ENCODE measurements around the gene OR8A1. TPM values are rescaled to one million over a fixed set of nuclear protein-coding genes. Genes with fewer than 3 reads are reported as not detected.

The OR8A1 gene
- not detected for total RNA-seq

GRCh38 chr11:124569697-124570096 lies at the start of gene OR8A1:
Gene OR8A1, plus strand, starts transcription at chr11:124569997. Its CDS starts 123 bp downstream, at chr11:124570120.
- no peaks in the 10 kb centered on the region for H3K9me3 ChIP-seq (ENCODE audit: low read depth, low read length)
- peaks cover 8% of the 10 kb centered on the region for H3K27me3 ChIP-seq (ENCODE audit: insufficient read depth, low read length)
- H3K4me3 ChIP-seq (ENCODE audit: low read length): no peak within 1 kb of the TSS
- H3K4me1 ChIP-seq (ENCODE audit: insufficient read depth, low read length): no peaks in the 10 kb centered on the region

GRCh38 chr11:124520550-124520854 lies 49.3 kb upstream of the OR8A1 start:
- Histone ChIP-seq H3K4me1 (ENCODE audit: insufficient read depth, low read length) (no peaks in the 10 kb centered on the region), H3K9me3 (ENCODE audit: low read depth, low read length) (no peaks in the 10 kb centered on the region), H3K4me3 (ENCODE audit: low read length) (no peak overlapping the region), H3K27me3 (ENCODE audit: insufficient read depth, low read length) (peaks cover 3% of the 10 kb centered on the region)

- Histone ChIP-seq H3K9me3 (ENCODE audit: low read depth, low read length) (no peaks in the 10 kb centered on the region), H3K27me3 (ENCODE audit: insufficient read depth, low read length) (no peaks in the 10 kb centered on the region), H3K4me1 (ENCODE audit: insufficient read depth, low read length) (peaks cover 5% of the 10 kb centered on the region), H3K4me3 (ENCODE audit: low read length) (no peak overlapping the region)
Measured at GRCh38 chr11:124533626-124534025, 36.2 kb upstream of the OR8A1 start.

DNA sequence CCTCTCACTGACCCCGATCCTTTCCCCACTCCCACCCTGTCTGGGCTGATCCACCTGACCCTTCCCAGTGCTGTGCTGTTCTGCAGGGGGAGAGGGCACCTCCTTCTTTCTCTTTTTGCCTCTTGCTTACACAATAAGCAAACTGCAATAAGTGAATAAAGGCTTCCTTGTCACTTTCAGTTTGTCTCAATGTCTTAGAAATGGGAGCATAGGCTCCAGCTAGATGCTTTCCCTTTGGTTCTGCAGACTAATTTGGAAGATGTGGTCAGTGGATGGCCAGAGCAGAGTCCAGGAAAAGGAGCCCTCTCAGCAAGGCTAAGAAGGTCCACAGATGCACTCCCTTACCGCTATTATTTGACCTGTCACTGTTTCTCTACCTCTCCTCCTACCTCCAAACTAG lies 35.7 kb upstream of the OR8A1 start:
- peaks cover 5% of the 10 kb centered on the region for H3K4me1 ChIP-seq (ENCODE audit: insufficient read depth, low read length)
- H3K9me3 ChIP-seq (ENCODE audit: low read depth, low read length): no peaks in the 10 kb centered on the region
- H3K4me3 ChIP-seq (ENCODE audit: low read length): no peak overlapping the region
- H3K27me3 ChIP-seq (ENCODE audit: insufficient read depth, low read length): no peaks in the 10 kb centered on the region

GRCh38 chr11:124535552-124536232 lies 34.1 kb upstream of the OR8A1 start:
- Histone ChIP-seq H3K4me3 (ENCODE audit: low read length) (no peak overlapping the region), H3K4me1 (ENCODE audit: insufficient read depth, low read length) (peaks cover 5% of the 10 kb centered on the region), H3K9me3 (ENCODE audit: low read depth, low read length) (no peaks in the 10 kb centered on the region), H3K27me3 (ENCODE audit: insufficient read depth, low read length) (no peaks in the 10 kb centered on the region)

GRCh38 chr11:124536520-124536919 lies 33.3 kb upstream of the OR8A1 start:
- Histone ChIP-seq H3K9me3 (ENCODE audit: low read depth, low read length) (no peaks in the 10 kb centered on the region), H3K27me3 (ENCODE audit: insufficient read depth, low read length) (no peaks in the 10 kb centered on the region), H3K4me1 (ENCODE audit: insufficient read depth, low read length) (peaks cover 5% of the 10 kb centered on the region), H3K4me3 (ENCODE audit: low read length) (no peak overlapping the region)

GRCh38 chr11:124538019-124538418 lies 31.8 kb upstream of the OR8A1 start:
- Histone ChIP-seq H3K27me3 (ENCODE audit: insufficient read depth, low read length) (no peaks in the 10 kb centered on the region), H3K9me3 (ENCODE audit: low read depth, low read length) (no peaks in the 10 kb centered on the region), H3K4me1 (ENCODE audit: insufficient read depth, low read length) (peaks cover 5% of the 10 kb centered on the region), H3K4me3 (ENCODE audit: low read length) (no peak overlapping the region)

- Histone ChIP-seq H3K4me3 (ENCODE audit: low read length) (no peak overlapping the region), H3K27me3 (ENCODE audit: insufficient read depth, low read length) (peaks cover 7% of the 10 kb centered on the region), H3K4me1 (ENCODE audit: insufficient read depth, low read length) (peaks cover 3% of the 10 kb centered on the region), H3K9me3 (ENCODE audit: low read depth, low read length) (no peaks in the 10 kb centered on the region)
Measured at GRCh38 chr11:124541204-124541603, 28.6 kb upstream of the OR8A1 start.

DNA sequence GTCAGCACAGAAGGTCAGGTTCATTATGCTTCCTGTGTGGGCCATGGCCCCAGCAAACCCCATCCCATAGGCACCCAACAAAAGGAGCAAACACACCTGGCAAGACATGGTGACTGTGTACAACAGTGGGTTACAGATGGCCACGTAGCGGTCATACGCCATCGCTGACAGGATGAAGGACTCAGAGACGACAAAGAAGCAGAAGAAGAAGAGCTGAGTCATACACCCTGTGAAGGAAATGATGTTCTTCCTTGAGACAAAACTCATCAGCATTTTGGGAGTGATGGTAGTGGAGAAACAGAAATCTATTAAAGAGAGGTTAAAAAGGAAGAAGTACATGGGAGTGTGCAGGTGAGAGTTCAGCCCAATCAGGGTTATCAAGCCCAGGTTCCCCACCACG lies 26.7 kb upstream of the OR8A1 start:
- peaks cover 7% of the 10 kb centered on the region for H3K27me3 ChIP-seq (ENCODE audit: insufficient read depth, low read length)
- no peaks in the 10 kb centered on the region for H3K9me3 ChIP-seq (ENCODE audit: low read depth, low read length)
- H3K4me3 ChIP-seq (ENCODE audit: low read length): no peak overlapping the region
- H3K4me1 ChIP-seq (ENCODE audit: insufficient read depth, low read length): no peaks in the 10 kb centered on the region

DNA sequence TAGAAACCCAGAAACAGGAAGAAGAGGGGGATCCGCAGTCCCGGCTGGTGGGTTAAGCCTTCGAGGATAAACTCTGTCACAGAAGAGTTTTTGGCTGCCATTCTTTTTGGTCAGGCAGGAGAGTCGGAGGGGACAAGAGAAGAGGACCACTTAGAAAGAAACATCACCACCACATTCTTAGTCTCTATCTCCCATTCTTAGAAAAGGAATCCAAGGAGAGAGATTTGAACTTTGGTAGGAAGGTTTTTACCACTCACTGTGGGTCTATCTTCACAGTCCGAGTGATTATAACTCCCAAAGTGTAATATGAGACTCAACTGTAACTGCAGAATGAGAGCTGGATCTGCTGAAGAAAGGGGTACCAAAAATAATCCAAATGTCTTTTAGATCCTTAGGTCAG lies 26.2 kb upstream of the OR8A1 start, which contains the start of gene OR8B12:
Gene OR8B12, minus strand, starts transcription at position 101 of the 400 bp plus-strand sequence. Its CDS starts 0 bp downstream, at position 101.
- H3K4me3 ChIP-seq (ENCODE audit: low read length): no peak within 1 kb of the TSS
- no peaks in the 10 kb centered on the region for H3K4me1 ChIP-seq (ENCODE audit: insufficient read depth, low read length)
- peaks cover 7% of the 10 kb centered on the region for H3K27me3 ChIP-seq (ENCODE audit: insufficient read depth, low read length)
- no peaks in the 10 kb centered on the region for H3K9me3 ChIP-seq (ENCODE audit: low read depth, low read length)

DNA sequence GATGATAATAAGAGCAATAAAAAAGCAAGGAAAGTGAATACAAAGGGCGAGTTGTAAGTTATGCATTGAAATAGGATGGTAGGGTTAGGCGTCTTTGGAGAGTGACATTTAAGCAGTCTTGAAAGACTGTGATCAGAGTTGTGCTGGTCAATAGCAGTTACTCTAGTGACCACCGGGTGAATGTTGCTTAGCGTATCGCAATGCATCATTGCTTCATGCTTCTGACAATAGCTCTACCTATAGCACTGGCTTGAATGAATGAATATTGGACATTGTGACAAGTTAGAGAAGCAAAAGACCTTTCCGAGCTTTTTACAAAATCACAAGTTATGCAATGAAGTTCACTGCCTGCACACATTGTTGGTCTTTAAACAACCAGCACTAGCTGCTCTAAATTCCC lies 18.6 kb upstream of the OR8A1 start:
- Histone ChIP-seq H3K4me3 (ENCODE audit: low read length) (no peak overlapping the region), H3K9me3 (ENCODE audit: low read depth, low read length) (no peaks in the 10 kb centered on the region), H3K4me1 (ENCODE audit: insufficient read depth, low read length) (no peaks in the 10 kb centered on the region), H3K27me3 (ENCODE audit: insufficient read depth, low read length) (no peaks in the 10 kb centered on the region)

DNA sequence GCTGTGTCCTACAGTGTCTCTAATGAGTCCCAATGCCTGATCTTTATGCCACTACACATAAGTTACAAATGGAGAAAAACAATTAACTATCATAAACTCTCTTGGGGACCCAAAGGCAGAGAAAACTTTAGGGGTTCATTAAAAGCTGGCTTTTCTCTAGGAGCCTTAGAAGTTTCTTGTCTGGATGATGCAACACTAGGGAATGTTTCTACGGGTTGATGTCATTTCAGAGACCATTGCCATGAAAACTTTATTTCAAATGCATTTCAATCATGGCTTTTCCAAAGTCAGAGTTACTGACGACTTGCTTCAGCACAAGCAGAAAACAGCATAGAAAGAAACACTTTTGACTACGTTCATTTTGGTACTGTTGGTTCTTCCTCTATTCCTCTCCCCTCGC lies 17.8 kb upstream of the OR8A1 start:
- Histone ChIP-seq H3K4me1 (ENCODE audit: insufficient read depth, low read length) (no peaks in the 10 kb centered on the region), H3K27me3 (ENCODE audit: insufficient read depth, low read length) (no peaks in the 10 kb centered on the region), H3K9me3 (ENCODE audit: low read depth, low read length) (no peaks in the 10 kb centered on the region), H3K4me3 (ENCODE audit: low read length) (no peak overlapping the region)

DNA sequence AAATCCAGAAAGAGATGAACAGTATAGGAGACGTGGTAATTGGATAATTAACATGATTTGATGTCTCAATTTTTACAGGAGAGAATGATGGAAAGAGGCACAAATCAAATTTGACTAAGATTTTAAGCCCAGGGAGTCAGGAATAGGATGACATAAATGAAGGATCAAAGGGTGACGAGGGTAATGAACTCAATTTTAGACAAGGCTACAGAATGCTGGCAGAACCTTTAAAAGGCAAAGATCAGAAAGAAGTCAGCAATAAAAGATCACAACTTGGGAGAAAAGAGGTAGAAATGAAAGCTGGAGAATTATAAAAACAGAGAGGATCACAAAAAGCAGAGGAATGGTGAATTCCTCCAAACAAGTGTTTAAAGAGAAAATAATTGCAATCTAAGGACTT lies 13.0 kb upstream of the OR8A1 start:
- no peaks in the 10 kb centered on the region for H3K4me1 ChIP-seq (ENCODE audit: insufficient read depth, low read length)
- H3K9me3 ChIP-seq (ENCODE audit: low read depth, low read length): no peaks in the 10 kb centered on the region
- no peak overlapping the region for H3K4me3 ChIP-seq (ENCODE audit: low read length)
- peaks cover 3% of the 10 kb centered on the region for H3K27me3 ChIP-seq (ENCODE audit: insufficient read depth, low read length)

GRCh38 chr11:124570160-124570559 lies 363 bp downstream of the OR8A1 start:
- H3K4me1 ChIP-seq (ENCODE audit: insufficient read depth, low read length): no peaks in the 10 kb centered on the region
- H3K9me3 ChIP-seq (ENCODE audit: low read depth, low read length): no peaks in the 10 kb centered on the region
- H3K27me3 ChIP-seq (ENCODE audit: insufficient read depth, low read length): peaks cover 8% of the 10 kb centered on the region
- no peak overlapping the region for H3K4me3 ChIP-seq (ENCODE audit: low read length)

GRCh38 chr11:124577716-124578427 lies 8.1 kb downstream of the OR8A1 start:
- no peaks in the 10 kb centered on the region for H3K4me1 ChIP-seq (ENCODE audit: insufficient read depth, low read length)
- H3K9me3 ChIP-seq (ENCODE audit: low read depth, low read length): no peaks in the 10 kb centered on the region
- no peak overlapping the region for H3K4me3 ChIP-seq (ENCODE audit: low read length)
- peaks cover 8% of the 10 kb centered on the region for H3K27me3 ChIP-seq (ENCODE audit: insufficient read depth, low read length)

DNA sequence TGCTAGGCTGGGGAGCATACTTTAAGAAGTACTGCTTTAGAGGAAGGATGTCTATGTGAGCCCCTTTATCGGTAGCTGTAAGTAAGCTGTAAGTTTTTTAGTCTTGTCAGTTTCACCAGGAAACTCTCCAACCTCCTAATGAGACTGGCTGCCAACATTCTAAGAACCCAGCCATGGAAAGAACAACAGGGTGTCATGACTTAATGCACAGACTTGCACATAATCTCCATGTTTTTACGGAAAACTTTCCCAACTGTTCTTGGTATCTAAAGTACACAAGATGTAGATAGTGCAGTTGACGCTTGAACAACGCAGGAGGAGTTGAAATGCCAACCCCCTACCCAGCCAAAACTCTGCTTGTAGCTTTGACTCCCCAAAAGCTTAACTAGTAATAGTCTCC lies 9.0 kb downstream of the OR8A1 start:
- Histone ChIP-seq H3K27me3 (ENCODE audit: insufficient read depth, low read length) (peaks cover 8% of the 10 kb centered on the region), H3K4me1 (ENCODE audit: insufficient read depth, low read length) (no peaks in the 10 kb centered on the region), H3K9me3 (ENCODE audit: low read depth, low read length) (no peaks in the 10 kb centered on the region), H3K4me3 (ENCODE audit: low read length) (no peak overlapping the region)
